ENCODE data around the gene RAD23A. TPM values are rescaled to one million over a fixed set of nuclear protein-coding genes. Genes with fewer than 3 reads are reported as not detected.

The RAD23A gene
- total RNA-seq, 3 donors from 2014 or later: 65.9 to 84.3 (median 66.5) TPM

DNA sequence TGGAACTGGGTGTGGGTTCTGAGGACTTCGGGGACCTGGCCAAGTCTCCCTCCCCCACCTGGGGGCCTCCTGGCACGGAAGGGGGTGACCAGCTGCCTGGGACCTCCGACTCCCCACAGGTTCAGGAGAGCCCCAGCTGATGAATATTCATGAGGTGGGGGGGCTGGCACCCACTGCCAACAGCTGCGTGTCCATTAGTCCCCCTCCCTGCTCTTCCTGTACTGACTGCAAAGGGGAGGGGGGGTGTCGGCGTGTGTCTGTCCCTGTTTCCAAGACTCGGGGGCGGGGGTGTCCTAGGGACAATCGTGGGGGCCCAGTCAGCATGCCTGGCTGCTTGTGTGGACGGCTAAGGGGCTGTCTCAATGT is 39.0 kb downstream of the RAD23A start:
- no peaks in the 10 kb centered on the region for H3K36me3 ChIP-seq
- intact Hi-C loops (cut with DNase I; ENCODE audit: low total_unique reads): loop anchor here (1.0 kb wide), 1 partner anchor 105 kb away; no protein-coding TSS in a partner anchor
- H3K27me3 ChIP-seq: no peaks in the 10 kb centered on the region
- no peak for DNase-seq (ENCODE audit: low spot score in 2 of 2)
- peaks cover 0 to 7% of the 10 kb centered on the region in 2 donors for H3K4me1 ChIP-seq
- TF ChIP-seq POLR2A (IDR thresholded peaks at IDR 0.05) (no peak), POLR2AphosphoS5 (IDR thresholded peaks at IDR 0.05) (no peak)
- TF ChIP-seq, protein P1, sequence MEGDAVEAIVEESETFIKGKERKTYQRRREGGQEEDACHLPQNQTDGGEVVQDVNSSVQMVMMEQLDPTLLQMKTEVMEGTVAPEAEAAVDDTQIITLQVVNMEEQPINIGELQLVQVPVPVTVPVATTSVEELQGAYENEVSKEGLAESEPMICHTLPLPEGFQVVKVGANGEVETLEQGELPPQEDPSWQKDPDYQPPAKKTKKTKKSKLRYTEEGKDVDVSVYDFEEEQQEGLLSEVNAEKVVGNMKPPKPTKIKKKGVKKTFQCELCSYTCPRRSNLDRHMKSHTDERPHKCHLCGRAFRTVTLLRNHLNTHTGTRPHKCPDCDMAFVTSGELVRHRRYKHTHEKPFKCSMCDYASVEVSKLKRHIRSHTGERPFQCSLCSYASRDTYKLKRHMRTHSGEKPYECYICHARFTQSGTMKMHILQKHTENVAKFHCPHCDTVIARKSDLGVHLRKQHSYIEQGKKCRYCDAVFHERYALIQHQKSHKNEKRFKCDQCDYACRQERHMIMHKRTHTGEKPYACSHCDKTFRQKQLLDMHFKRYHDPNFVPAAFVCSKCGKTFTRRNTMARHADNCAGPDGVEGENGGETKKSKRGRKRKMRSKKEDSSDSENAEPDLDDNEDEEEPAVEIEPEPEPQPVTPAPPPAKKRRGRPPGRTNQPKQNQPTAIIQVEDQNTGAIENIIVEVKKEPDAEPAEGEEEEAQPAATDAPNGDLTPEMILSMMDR (IDR thresholded peaks at IDR 0.05): no peak
- no peak overlapping the region for H3K4me3 ChIP-seq
- peak overlapping the region; percentile 65 to 84 for H3K27ac ChIP-seq
- H3K9me3 ChIP-seq: no peaks in the 10 kb centered on the region

DNA sequence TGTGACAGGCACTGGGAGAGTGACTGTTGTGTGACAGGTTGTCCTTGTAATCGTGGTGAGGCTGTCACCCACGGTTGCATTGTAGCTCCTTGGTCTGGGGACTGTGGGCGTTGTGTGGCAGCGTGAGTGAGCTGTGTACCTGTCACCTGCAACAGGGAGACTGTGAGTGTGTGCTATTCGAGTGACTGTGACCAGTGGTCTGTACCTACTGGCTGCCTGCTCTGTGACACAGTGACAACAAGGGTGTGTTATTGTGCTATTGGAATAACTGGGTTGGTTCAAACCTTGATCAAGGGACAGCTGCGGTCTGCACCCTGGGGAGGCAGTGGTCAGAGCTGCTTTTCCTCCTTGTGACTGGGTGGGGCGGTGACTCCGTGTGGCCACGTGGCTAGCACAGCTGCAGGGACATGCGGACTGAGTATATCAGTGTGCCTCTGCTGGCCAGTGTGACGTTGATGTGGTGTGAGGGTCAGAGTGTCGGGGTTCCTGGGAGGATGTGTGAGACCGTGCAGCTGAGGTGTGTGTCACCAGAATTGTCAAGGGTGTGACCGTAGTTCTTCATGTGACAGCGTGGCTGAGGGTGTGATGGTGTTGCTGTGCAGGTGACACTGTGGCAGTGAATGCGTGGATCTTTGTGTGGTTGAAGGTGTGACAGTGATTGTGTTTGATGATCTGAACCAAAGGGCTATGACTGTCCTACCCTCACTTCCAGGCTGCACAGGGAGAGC is 39.6 kb downstream of the RAD23A start:
- DNase-seq (ENCODE audit: low spot score in 2 of 2): peak in 1 of 2 donors; percentile 80
- Histone ChIP-seq H3K4me3 (no peak overlapping the region), H3K27ac (peak overlapping the region; percentile 65 to 84), H3K9me3 (no peaks in the 10 kb centered on the region), H3K27me3 (no peaks in the 10 kb centered on the region), H3K4me1 (peaks cover 0 to 7% of the 10 kb centered on the region in 2 donors), H3K36me3 (no peaks in the 10 kb centered on the region)
- intact Hi-C loops (cut with DNase I; ENCODE audit: low total_unique reads): no loop called here
- TF ChIP-seq POLR2A (IDR thresholded peaks at IDR 0.05): no peak
- TF ChIP-seq, protein P1 (IDR thresholded peaks at IDR 0.05): no peak
- peak in 1 of 3 donors; percentile 50 for TF ChIP-seq POLR2AphosphoS5 (IDR thresholded peaks at IDR 0.05)

DNA sequence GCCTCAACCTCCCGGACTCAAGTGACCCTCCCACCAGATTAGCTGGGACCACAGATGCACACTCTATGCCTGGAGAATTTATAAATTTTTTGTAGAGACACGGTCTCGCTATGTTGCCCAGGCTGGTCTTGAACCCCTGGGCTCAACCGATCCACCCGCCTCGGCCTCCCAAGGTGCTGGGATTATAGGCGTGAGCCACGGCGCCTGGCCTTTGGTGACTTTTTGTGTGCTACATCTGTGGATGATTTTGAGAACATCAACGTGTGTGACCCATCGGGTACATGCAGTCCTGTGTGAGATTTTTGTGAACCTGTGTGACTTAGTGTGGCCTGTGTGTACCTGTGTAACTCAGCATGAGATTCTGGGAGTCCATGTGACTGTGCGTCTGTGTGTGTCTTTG is 41.1 kb downstream of the RAD23A start:
- no peaks in the 10 kb centered on the region for H3K36me3 ChIP-seq
- intact Hi-C loops (cut with DNase I; ENCODE audit: low total_unique reads): no loop called here
- no peak overlapping the region for H3K4me3 ChIP-seq
- no peak overlapping the region for H3K27ac ChIP-seq
- TF ChIP-seq POLR2AphosphoS5 (IDR thresholded peaks at IDR 0.05) (no peak), POLR2A (IDR thresholded peaks at IDR 0.05) (no peak)
- TF ChIP-seq, protein P1 (IDR thresholded peaks at IDR 0.05): no peak
- H3K27me3 ChIP-seq: no peaks in the 10 kb centered on the region
- peaks cover 0 to 7% of the 10 kb centered on the region in 2 donors for H3K4me1 ChIP-seq
- no peaks in the 10 kb centered on the region for H3K9me3 ChIP-seq
- DNase-seq (ENCODE audit: low spot score in 2 of 2): no peak

DNA sequence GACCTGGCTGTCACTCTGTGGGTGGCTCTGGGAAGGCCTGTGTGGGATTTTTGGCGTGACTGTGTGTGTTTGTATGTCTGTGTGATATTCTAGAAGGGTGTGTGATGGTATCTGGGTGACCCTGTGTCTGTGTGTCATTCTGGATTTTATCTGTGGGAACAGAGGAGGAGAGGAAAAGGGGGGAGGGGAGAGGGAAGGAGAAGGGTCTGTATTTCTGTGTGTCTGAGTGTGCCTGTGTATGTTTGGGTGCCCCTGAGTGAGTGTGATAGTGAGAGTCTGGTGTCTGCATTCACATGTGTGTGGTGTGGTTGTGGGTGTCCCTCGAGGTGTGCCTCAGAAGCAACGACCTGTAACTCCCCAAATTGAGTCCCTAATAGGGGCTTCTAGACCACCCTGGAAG is 41.5 kb downstream of the RAD23A start:
- Histone ChIP-seq H3K9me3 (no peaks in the 10 kb centered on the region), H3K4me1 (peaks cover 0 to 7% of the 10 kb centered on the region in 2 donors), H3K36me3 (no peaks in the 10 kb centered on the region), H3K27ac (no peak overlapping the region), H3K4me3 (no peak overlapping the region), H3K27me3 (no peaks in the 10 kb centered on the region)
- TF ChIP-seq, protein P1 (IDR thresholded peaks at IDR 0.05): no peak
- TF ChIP-seq POLR2AphosphoS5 (IDR thresholded peaks at IDR 0.05): no peak
- TF ChIP-seq POLR2A (IDR thresholded peaks at IDR 0.05): no peak
- no peak for DNase-seq (ENCODE audit: low spot score in 2 of 2)
- intact Hi-C loops (cut with DNase I; ENCODE audit: low total_unique reads): no loop called here

DNA sequence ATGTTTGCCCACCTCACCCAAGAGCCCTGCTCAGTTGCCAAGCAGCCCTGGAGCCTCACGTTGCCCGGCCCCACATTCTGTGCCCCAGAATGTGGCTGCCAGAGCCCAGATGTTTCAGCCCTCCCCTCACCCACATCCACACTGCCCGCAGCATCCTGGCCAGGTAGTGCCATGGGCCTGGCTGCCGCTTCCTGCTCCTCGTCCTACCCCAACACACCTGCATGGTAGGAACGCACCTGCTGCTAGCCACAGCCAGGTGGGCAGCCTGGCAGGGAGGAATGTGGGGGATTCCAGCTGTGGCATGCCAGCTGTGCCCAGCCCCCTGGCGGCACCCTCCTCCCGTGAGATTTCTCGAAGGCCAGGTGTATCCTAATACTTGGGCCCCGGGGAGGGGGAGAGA is 42.1 kb downstream of the RAD23A start:
- DNase-seq (ENCODE audit: low spot score in 2 of 2): no peak

More for the DNA sequence above, 42.1 kb downstream of the RAD23A start:
- no peak overlapping the region for H3K4me3 ChIP-seq
- H3K36me3 ChIP-seq: no peaks in the 10 kb centered on the region
- H3K27ac ChIP-seq: no peak overlapping the region
- H3K4me1 ChIP-seq: peaks cover 0 to 7% of the 10 kb centered on the region in 2 donors
- intact Hi-C loops (cut with DNase I; ENCODE audit: low total_unique reads): no loop called here
- no peaks in the 10 kb centered on the region for H3K9me3 ChIP-seq
- TF ChIP-seq, protein P1 (IDR thresholded peaks at IDR 0.05): no peak
- no peak for TF ChIP-seq POLR2A (IDR thresholded peaks at IDR 0.05)
- no peaks in the 10 kb centered on the region for H3K27me3 ChIP-seq

Measured in breast epithelium (tissue), 4 donors.